IMR-90 (cell line): Measurements from ENCODE around the gene STX8. TPM values are rescaled to one million over a fixed set of nuclear protein-coding genes. Genes with fewer than 3 reads are reported as not detected.

ENCODE experiments used
- ATAC-seq: fragments of 200-7000 bp; cut with Tn5 transposase; 2 replicates; pipeline ENCODE4 v1.9.1; 2020; ENCODE audit warnings: low read depth, mild to moderate bottlenecking, moderate library complexity
- BruUV-seq: library from RNA; stranded (reverse); fragments of 400-500 nt; replicated peaks from 2 replicates; lab custom pipeline; 2021; lab: Mats Ljungman, UMichigan
- CTCF ChIA-PET: fragments of 300-600 bp; formaldehyde crosslinking; extraction: SDS; loops from one replicate; lab custom pipeline; 2021; ENCODE audit warnings: antibody characterized with exemption; lab: Yijun Ruan, JAX
- POLR2A ChIA-PET: fragments of 300-600 bp; sonication (Branson Sonifier 250); formaldehyde crosslinking; loops from one replicate; lab custom pipeline; 2022; ENCODE audit warnings: antibody characterized with exemption; ENCODE audit not compliant: unreplicated experiment; lab: Charles Lee
- DNase-seq: peaks from one replicate; pipeline ENCODE4 v3.0.0; 2013
- H2AFZ ChIP-seq: replicated peaks from 2 replicates; pipeline ENCODE3; 2013; ENCODE audit warnings: low read length, mild to moderate bottlenecking; ENCODE audit not compliant: poor library complexity
- H2AK5ac ChIP-seq: 2 replicates; pipeline ENCODE4 v1.6.1; 2013; ENCODE audit warnings: low read depth, low read length, inconsistent platforms
- H2AK9ac ChIP-seq: replicated peaks from 2 replicates; pipeline ENCODE3; 2013; ENCODE audit warnings: mild to moderate bottlenecking, low read depth, low read length, moderate library complexity; ENCODE audit not compliant: poor library complexity
- H2BK120ac ChIP-seq: 2 replicates; pipeline ENCODE4 v1.6.1; 2013; ENCODE audit warnings: low read depth, low read length, inconsistent platforms
- H2BK15ac ChIP-seq: 3 replicates; pipeline ENCODE4 v1.6.1; 2013; ENCODE audit warnings: low read depth, low read length, inconsistent platforms
- H2BK20ac ChIP-seq: 2 replicates; pipeline ENCODE4 v1.6.1; 2013; ENCODE audit warnings: low read depth, mild to moderate bottlenecking, inconsistent platforms, low read length, moderate library complexity
- H2BK5ac ChIP-seq: 2 replicates; pipeline ENCODE4 v1.6.1; 2013; ENCODE audit warnings: mild to moderate bottlenecking, low read depth, low read length, inconsistent platforms; ENCODE audit not compliant: poor library complexity, severe bottlenecking
- H3K14ac ChIP-seq: replicated peaks from 2 replicates; pipeline ENCODE4 v1.6.1; 2013; ENCODE audit warnings: low read depth, low read length, inconsistent platforms
- H3K18ac ChIP-seq: 2 replicates; pipeline ENCODE4 v1.6.1; 2013; ENCODE audit warnings: low read depth, low read length, control low read depth
- H3K23ac ChIP-seq: 2 replicates; pipeline ENCODE4 v1.6.1; 2013; ENCODE audit warnings: low read depth, low read length, inconsistent platforms
- H3K27ac ChIP-seq: 2 replicates; pipeline ENCODE4 v1.5.1; 2013; ENCODE audit warnings: mild to moderate bottlenecking, control low read depth, low read length; ENCODE audit not compliant: insufficient read depth
- H3K27me3 ChIP-seq: 2 replicates; pipeline ENCODE4 v1.6.1; 2013; ENCODE audit warnings: low read length; ENCODE audit not compliant: control insufficient read depth, insufficient read depth
- H3K36me3 ChIP-seq: 2 replicates; pipeline ENCODE4 v1.6.1; 2013; ENCODE audit warnings: low read length, mixed read lengths; ENCODE audit not compliant: control insufficient read depth, insufficient read depth
- H3K4ac ChIP-seq: 2 replicates; pipeline ENCODE4 v1.6.1; 2013; ENCODE audit warnings: low read depth, low read length, inconsistent platforms
- H3K4me1 ChIP-seq: 2 replicates; pipeline ENCODE4 v1.6.1; 2013; ENCODE audit warnings: low read length, mixed read lengths; ENCODE audit not compliant: control insufficient read depth, insufficient read depth
- H3K4me2 ChIP-seq: 2 replicates; pipeline ENCODE4 v1.6.1; 2013; ENCODE audit warnings: low read depth, mild to moderate bottlenecking, control low read depth, low read length, moderate library complexity
- H3K4me3 ChIP-seq: 2 replicates; pipeline ENCODE4 v1.5.1; 2013; ENCODE audit warnings: low read depth, mild to moderate bottlenecking, control low read depth, low read length, moderate library complexity; ENCODE audit not compliant: insufficient read depth
- H3K56ac ChIP-seq: 2 replicates; pipeline ENCODE4 v1.6.1; 2013; ENCODE audit warnings: low read length, inconsistent platforms; ENCODE audit not compliant: insufficient read depth; ENCODE audit errors: extremely low read depth
- H3K79me1 ChIP-seq, 2 experiments: 2 replicates each; pipeline ENCODE4 v1.6.1; 2013; ENCODE audit warnings: low read length in 2 of 2, inconsistent platforms in 1 of 2, low read depth in 1 of 2
- H3K9ac ChIP-seq: 2 replicates; pipeline ENCODE4 v1.6.1; 2013; ENCODE audit warnings: low read depth, low read length, control low read depth
- H3K9me1 ChIP-seq: 2 replicates; pipeline ENCODE4 v1.6.1; 2013; ENCODE audit warnings: low read length, inconsistent platforms; ENCODE audit not compliant: insufficient read depth
- H3K9me3 ChIP-seq: 2 replicates; pipeline ENCODE4 v1.6.1; 2013; ENCODE audit warnings: low read length; ENCODE audit not compliant: control insufficient read depth, insufficient read depth
- H4K20me1 ChIP-seq: 2 replicates; pipeline ENCODE4 v1.6.1; 2013; ENCODE audit warnings: low read length, inconsistent platforms; ENCODE audit not compliant: insufficient read depth
- H4K5ac ChIP-seq: 2 replicates; pipeline ENCODE4 v1.6.1; 2013; ENCODE audit warnings: mild to moderate bottlenecking, low read depth, low read length, control low read depth
- H4K8ac ChIP-seq, 2 experiments: 2 replicates each; pipeline ENCODE4 v1.6.1; 2013; ENCODE audit warnings: low read depth in 2 of 2, low read length in 2 of 2, control low read depth in 1 of 2, inconsistent platforms in 1 of 2
- H4K91ac ChIP-seq: 2 replicates; pipeline ENCODE4 v1.6.1; 2013; ENCODE audit warnings: low read depth, low read length, inconsistent platforms; ENCODE audit not compliant: insufficient read depth
- BHLHE40 ChIP-seq: fragments of 150-350 bp; IDR thresholded peaks from 2 replicates; pipeline ENCODE4 v1.6.1; 2016; ENCODE audit warnings: mild to moderate bottlenecking, low read depth, low read length
- CEBPB ChIP-seq: IDR thresholded peaks from 2 replicates; pipeline ENCODE4 v1.6.1; 2012; ENCODE audit warnings: low read depth, low read length, improper control_type of control experiment
- CHD1 ChIP-seq: IDR thresholded peaks from 2 replicates; pipeline ENCODE4 v1.6.1; 2012; ENCODE audit warnings: low read depth, low read length, improper control_type of control experiment
- MAFK ChIP-seq: IDR thresholded peaks from 2 replicates; pipeline ENCODE4 v1.6.1; 2012; ENCODE audit warnings: low read depth, low read length, improper control_type of control experiment
- MAZ ChIP-seq: IDR thresholded peaks from 2 replicates; pipeline ENCODE4 v1.6.1; 2012; ENCODE audit warnings: low read depth, mild to moderate bottlenecking, low read length, improper control_type of control experiment, moderate library complexity, borderline replicate concordance
- NFE2L2 ChIP-seq: fragments of 150-350 bp; IDR thresholded peaks from 2 replicates; pipeline ENCODE4 v1.6.1; 2016; ENCODE audit warnings: low read depth, mild to moderate bottlenecking, low read length
- POLR2A ChIP-seq: IDR thresholded peaks from 2 replicates; pipeline ENCODE4 v1.6.1; 2012; ENCODE audit warnings: mild to moderate bottlenecking, low read depth, low read length
- RCOR1 ChIP-seq: IDR thresholded peaks from 2 replicates; pipeline ENCODE4 v1.6.1; 2012; ENCODE audit warnings: mild to moderate bottlenecking, low read length, improper control_type of control experiment; ENCODE audit not compliant: insufficient replicate concordance
- RFX5 ChIP-seq: IDR thresholded peaks from 2 replicates; pipeline ENCODE4 v1.8.0; 2012; ENCODE audit warnings: low read depth, mild to moderate bottlenecking, low read length, moderate library complexity
- SMC3 ChIP-seq: fragments of 150-350 bp; IDR thresholded peaks from 2 replicates; pipeline ENCODE4 v1.6.1; 2016; ENCODE audit warnings: low read depth, mild to moderate bottlenecking, antibody characterized with exemption, low read length, moderate library complexity
- WGBS, 2 experiments: methylation state at CpG; one replicate each; pipeline versions ENCODE4 v1.1.5 to v1.1.7; 2013; ENCODE audit warnings: missing lambda C conversion rate in 2 of 2; ENCODE audit not compliant: insufficient read length in 1 of 2; ENCODE audit errors: extremely low coverage in 2 of 2; 5-methylcytosine and 5-hydroxymethylcytosine counted together
- dilution Hi-C: fragments of 300-500 bp; cut with HindIII; formaldehyde crosslinking; loops from one replicate; pipeline ENCODE4 v1.14.3; 2018; ENCODE audit warnings: low sequenced_read_pairs; ENCODE audit not compliant: unreplicated experiment
- in situ Hi-C: fragments of 300-500 bp; cut with MboI; formaldehyde crosslinking; loops from 3 replicates; pipeline ENCODE4 v1.14.3; 2019; ENCODE audit warnings: low sequenced_read_pairs, inconsistent platforms, mixed read lengths
- intact Hi-C: fragments of 100-400 bp; cut with micrococcal nuclease; formaldehyde crosslinking; loops from 2 replicates; pipeline ENCODE4 v1.10.0; 2022
- polyA plus RNA-seq, 3 experiments: library from polyadenylated mRNA; depleted of rRNA; stranded (reverse); fragments of >200 nt; gene quantifications; 2 replicates each; pipeline ENCODE4 v1.2.3, GENCODE V29; 2012; ENCODE audit warnings: low replicate concordance in 1 of 3
- total RNA-seq: library from RNA; depleted of rRNA; stranded (reverse); fragments of >200 nt; gene quantifications from 2 replicates; pipeline ENCODE4 v1.2.3, GENCODE V29; 2012
- TF ChIP-seq, protein P1 (sequence below): fragments of 150-350 bp; IDR thresholded peaks from 2 replicates; pipeline ENCODE4 v1.6.1; 2016; ENCODE audit warnings: low read depth, mild to moderate bottlenecking, low read length, moderate library complexity, borderline replicate concordance
- TF ChIP-seq, protein P2 (sequence below): conservative IDR thresholded peaks from 2 replicates; pipeline ENCODE4 v1.5.1; 2012; ENCODE audit warnings: mild to moderate bottlenecking, low read depth, low read length, improper control_type of control experiment

The STX8 gene
- total and polyA plus RNA-seq, 2 of the 4 experiments (the other 2 are of a cell fraction): 26.5 to 47.0 TPM

DNA sequence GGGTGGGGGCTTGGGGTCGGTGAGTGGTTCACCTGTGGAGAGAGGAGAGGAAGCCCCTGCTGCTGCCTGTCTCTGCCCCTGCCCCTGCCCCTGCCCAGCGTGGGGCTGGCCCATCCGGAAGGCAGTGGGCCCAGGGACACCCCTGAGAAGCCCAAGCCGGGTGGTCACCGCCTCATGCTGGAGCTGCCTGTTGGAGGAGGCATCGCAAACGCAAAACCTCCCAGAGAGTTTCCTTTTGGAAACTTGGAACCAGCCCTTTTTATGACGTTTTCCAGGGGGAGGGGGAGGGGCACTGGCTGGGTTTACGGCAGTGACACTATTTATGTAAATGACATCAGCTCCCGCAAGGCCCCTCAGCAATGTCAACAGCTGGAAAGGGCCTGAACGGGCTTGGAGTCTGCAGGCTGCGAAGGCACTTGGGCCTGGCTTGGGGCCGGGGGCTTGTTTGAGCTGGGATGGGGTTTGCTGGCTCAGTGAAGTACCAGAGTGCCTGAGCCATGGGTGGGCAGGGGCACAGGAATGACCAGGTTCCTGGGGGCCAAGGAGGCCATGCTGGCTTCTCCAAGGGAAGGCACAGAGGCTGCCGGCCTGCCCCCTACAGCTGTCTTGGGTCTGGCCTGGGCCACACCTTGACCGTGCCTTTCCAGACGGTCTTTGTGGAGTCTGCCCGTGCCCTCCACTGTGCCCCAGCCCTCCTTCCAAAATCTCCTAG, 334.8 kb downstream of the STX8 start:
- H3K4ac ChIP-seq: peak overlapping the region; percentile 71
- H2BK120ac ChIP-seq: 0 out of 2 replicates have a peak overlapping the region, but pooled peaks have one; percentile 3
- no peaks in the 10 kb centered on the region for H3K9me3 ChIP-seq
- no peaks in the 10 kb centered on the region for H3K36me3 ChIP-seq
- H3K23ac ChIP-seq: peak overlapping the region; percentile 51; the same call in 1 of the 2 replicates
- no peak overlapping the region for H3K4me3 ChIP-seq
- POLR2A ChIA-PET: no interaction called here
- H3K56ac ChIP-seq: no peak overlapping the region
- no peak overlapping the region for H3K14ac ChIP-seq
- peak overlapping the region; percentile 70 for H2AK5ac ChIP-seq
- no peaks in the 10 kb centered on the region for H3K27me3 ChIP-seq
- intact Hi-C loops: no loop called here
- peak overlapping the region; percentile 25 for H2BK5ac ChIP-seq
- H4K20me1 ChIP-seq: no peaks in the 10 kb centered on the region; the same call in 1 of the 2 replicates
- H3K9me1 ChIP-seq: peaks cover 12% of the 10 kb centered on the region
- 0 out of 2 replicates have a peak overlapping the region, but pooled peaks have one; percentile 47 for H2BK20ac ChIP-seq
- CTCF ChIA-PET: no interaction called here
- peaks cover 27% of the 10 kb centered on the region for H3K4me1 ChIP-seq
- peak overlapping the region; percentile 67 for H2AK9ac ChIP-seq
- peak overlapping the region; percentile 40 to 77; a peak in 2 of 4 replicates for H4K8ac ChIP-seq
- no peaks in the 10 kb centered on the region for H3K79me1 ChIP-seq
- peak; percentile 54 for DNase-seq
- WGBS, 2 experiments: 20% methylated on average over 2 of the region's 17 CpGs; no CpG with 5 or more reads in 1 of the 2 experiments
- dilution Hi-C loops: no loop called here
- peak overlapping the region; percentile 11 for H3K27ac ChIP-seq
- in situ Hi-C loops: no loop called here
- peak overlapping the region; percentile 86 for H2AFZ ChIP-seq
- H3K9ac ChIP-seq: peak overlapping the region; percentile 20; the same call in 1 of the 2 replicates
- no peak for TF ChIP-seq POLR2A
- no peak for TF ChIP-seq MAFK
- no peak for TF ChIP-seq CHD1
- TF ChIP-seq SMC3: no peak
- no peak for TF ChIP-seq RCOR1
- TF ChIP-seq RFX5: no peak
- no peak for TF ChIP-seq MAZ
- TF ChIP-seq, protein P1, sequence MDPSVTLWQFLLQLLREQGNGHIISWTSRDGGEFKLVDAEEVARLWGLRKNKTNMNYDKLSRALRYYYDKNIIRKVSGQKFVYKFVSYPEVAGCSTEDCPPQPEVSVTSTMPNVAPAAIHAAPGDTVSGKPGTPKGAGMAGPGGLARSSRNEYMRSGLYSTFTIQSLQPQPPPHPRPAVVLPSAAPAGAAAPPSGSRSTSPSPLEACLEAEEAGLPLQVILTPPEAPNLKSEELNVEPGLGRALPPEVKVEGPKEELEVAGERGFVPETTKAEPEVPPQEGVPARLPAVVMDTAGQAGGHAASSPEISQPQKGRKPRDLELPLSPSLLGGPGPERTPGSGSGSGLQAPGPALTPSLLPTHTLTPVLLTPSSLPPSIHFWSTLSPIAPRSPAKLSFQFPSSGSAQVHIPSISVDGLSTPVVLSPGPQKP: no peak
- TF ChIP-seq NFE2L2: no peak
- TF ChIP-seq BHLHE40: no peak
- no peak for TF ChIP-seq CEBPB
- TF ChIP-seq, protein P2, sequence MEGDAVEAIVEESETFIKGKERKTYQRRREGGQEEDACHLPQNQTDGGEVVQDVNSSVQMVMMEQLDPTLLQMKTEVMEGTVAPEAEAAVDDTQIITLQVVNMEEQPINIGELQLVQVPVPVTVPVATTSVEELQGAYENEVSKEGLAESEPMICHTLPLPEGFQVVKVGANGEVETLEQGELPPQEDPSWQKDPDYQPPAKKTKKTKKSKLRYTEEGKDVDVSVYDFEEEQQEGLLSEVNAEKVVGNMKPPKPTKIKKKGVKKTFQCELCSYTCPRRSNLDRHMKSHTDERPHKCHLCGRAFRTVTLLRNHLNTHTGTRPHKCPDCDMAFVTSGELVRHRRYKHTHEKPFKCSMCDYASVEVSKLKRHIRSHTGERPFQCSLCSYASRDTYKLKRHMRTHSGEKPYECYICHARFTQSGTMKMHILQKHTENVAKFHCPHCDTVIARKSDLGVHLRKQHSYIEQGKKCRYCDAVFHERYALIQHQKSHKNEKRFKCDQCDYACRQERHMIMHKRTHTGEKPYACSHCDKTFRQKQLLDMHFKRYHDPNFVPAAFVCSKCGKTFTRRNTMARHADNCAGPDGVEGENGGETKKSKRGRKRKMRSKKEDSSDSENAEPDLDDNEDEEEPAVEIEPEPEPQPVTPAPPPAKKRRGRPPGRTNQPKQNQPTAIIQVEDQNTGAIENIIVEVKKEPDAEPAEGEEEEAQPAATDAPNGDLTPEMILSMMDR: no peak
- peak overlapping the region; percentile 27; the same call in 1 of the 2 replicates for H4K5ac ChIP-seq
- H3K18ac ChIP-seq: peak overlapping the region; percentile 3; the same call in 1 of the 2 replicates
- H2BK15ac ChIP-seq: no peak overlapping the region; the same call in 2 of the 3 replicates
- H4K91ac ChIP-seq: peak overlapping the region; percentile 33
- BruUV-seq: no TSS peak
- ATAC-seq: peak; percentile 12
- peak overlapping the region; percentile 14; the same call in 1 of the 2 replicates for H3K4me2 ChIP-seq
